ENCODE measurements around the gene IGSF11. TPM values are rescaled to one million over a fixed set of nuclear protein-coding genes. Genes with fewer than 3 reads are reported as not detected.

IGSF11 gene, protein sequence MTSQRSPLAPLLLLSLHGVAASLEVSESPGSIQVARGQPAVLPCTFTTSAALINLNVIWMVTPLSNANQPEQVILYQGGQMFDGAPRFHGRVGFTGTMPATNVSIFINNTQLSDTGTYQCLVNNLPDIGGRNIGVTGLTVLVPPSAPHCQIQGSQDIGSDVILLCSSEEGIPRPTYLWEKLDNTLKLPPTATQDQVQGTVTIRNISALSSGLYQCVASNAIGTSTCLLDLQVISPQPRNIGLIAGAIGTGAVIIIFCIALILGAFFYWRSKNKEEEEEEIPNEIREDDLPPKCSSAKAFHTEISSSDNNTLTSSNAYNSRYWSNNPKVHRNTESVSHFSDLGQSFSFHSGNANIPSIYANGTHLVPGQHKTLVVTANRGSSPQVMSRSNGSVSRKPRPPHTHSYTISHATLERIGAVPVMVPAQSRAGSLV
- not detected in 2 replicates for total RNA-seq

DNA sequence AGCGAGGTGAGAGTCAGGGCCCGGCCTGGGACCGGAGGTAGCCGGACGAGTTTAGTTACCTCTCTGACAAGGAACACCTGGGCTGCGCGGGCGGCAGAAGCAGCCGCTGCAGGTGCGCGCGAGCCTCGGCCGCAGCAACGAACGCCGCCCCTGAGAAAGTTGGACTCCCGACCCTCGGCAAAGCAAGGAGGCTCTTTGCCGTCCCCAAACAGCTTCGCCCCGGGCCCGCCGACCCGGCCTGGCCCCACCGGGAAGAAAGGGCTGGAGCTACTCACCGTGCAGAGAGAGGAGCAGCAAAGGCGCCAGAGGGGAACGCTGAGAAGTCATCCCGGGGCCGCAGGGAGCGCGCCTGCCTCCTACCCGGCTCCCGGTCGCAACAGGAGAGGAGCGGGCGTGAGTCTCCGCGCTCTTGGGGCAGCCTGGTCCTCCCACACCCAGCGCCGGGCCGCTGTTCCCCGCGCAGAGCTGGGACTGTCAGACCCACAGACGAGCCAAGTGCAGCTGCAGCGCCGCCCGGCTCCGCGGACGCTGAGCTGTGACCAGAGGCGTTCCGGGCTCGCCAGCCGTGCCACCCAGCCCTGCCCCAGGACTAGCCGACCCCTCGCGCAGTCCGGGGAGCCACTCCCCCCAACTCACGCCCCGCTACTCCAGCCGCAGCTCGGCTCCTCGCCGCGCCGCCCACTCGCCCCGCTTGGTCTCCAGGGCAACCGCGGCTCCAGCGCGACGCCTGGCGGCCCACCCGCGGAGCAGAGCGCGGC, at the start of gene IGSF11:
Gene IGSF11 (minus strand): TSS at position 591 of the 758 bp plus-strand sequence. CDS start 264 bp downstream, at position 327.

Other genes with a start within 250 kb of the IGSF11 start
- gene TEX55, start 111.3 kb upstream of the IGSF11 start, total RNA-seq = not detected in 2 replicates
- gene UPK1B, start 138.8 kb upstream of the IGSF11 start, total RNA-seq = not detected in 2 replicates
- gene B4GALT4, start 206.0 kb upstream of the IGSF11 start, total RNA-seq = 22.9 and 29.9 TPM in 2 replicates

Data from hair follicle dermal papilla cell (primary cell).